Left renal pelvis (tissue), 4 donors: ENCODE data around the gene TMEM266. TPM values are rescaled to one million over a fixed set of nuclear protein-coding genes. Genes with fewer than 3 reads are reported as not detected.

Experiments
- DNase-seq, 4 donors: peaks; one replicate each; pipeline ENCODE4 v3.0.0-alpha.2; 2013; ENCODE audit warnings: low read depth in 4 of 4, low spot score in 3 of 4
- polyA plus RNA-seq, 4 donors: library from polyadenylated mRNA; unstranded; fragments of 120-200 nt; gene quantifications; one replicate each; pipeline ENCODE4 v1.2.1, GENCODE V29; 2013; ENCODE audit not compliant: insufficient read length in 4 of 4

The TMEM266 gene
- polyA plus RNA-seq, 4 donors, result 0.78 to 14.0 (median 11.0) TPM

GRCh38 chr15:76160426-76161152 is 100.8 kb downstream of the TMEM266 start:
- no peak for DNase-seq

- DNase-seq, result no peak
Observed at GRCh38 chr15:76161153-76162035, 101.6 kb downstream of the TMEM266 start.

GRCh38 chr15:76162036-76162398 is 102.2 kb downstream of the TMEM266 start:
- no peak for DNase-seq

GRCh38 chr15:76162784-76163456 is 103.1 kb downstream of the TMEM266 start:
- DNase-seq, result no peak

- no peak for DNase-seq
Observed at GRCh38 chr15:76163457-76164295, 103.9 kb downstream of the TMEM266 start.

GRCh38 chr15:76164602-76165001 is 104.8 kb downstream of the TMEM266 start:
- DNase-seq, result no peak

GRCh38 chr15:76165951-76166350 is 106.2 kb downstream of the TMEM266 start:
- no peak for DNase-seq

GRCh38 chr15:76168237-76168984 is 108.6 kb downstream of the TMEM266 start:
- no peak for DNase-seq

- DNase-seq, result no peak
Observed at GRCh38 chr15:76169018-76169417, 109.2 kb downstream of the TMEM266 start.

- no peak for DNase-seq
Observed at GRCh38 chr15:76169911-76170800, 110.4 kb downstream of the TMEM266 start.

- no peak for DNase-seq
Observed at GRCh38 chr15:76172782-76173181, 113.0 kb downstream of the TMEM266 start.

- no peak for DNase-seq
Observed at GRCh38 chr15:76173317-76173834, 113.6 kb downstream of the TMEM266 start.

- DNase-seq, result no peak
Observed at GRCh38 chr15:76174654-76175053, 114.9 kb downstream of the TMEM266 start.

GRCh38 chr15:76175442-76175841 is 115.7 kb downstream of the TMEM266 start:
- no peak for DNase-seq

GRCh38 chr15:76176059-76176458 is 116.3 kb downstream of the TMEM266 start:
- DNase-seq, result no peak

GRCh38 chr15:76176487-76177085 is 116.8 kb downstream of the TMEM266 start:
- DNase-seq, result no peak

GRCh38 chr15:76177491-76178040 is 117.8 kb downstream of the TMEM266 start:
- no peak for DNase-seq
